Uterus (tissue), 4 donors: ENCODE measurements around the gene CDC37. TPM values are rescaled to one million over a fixed set of nuclear protein-coding genes. Genes with fewer than 3 reads are reported as not detected.

Source experiments
- DNase-seq, 2 donors: peaks; one replicate each; pipeline ENCODE4 v3.0.0-alpha.2; 2019 to 2020
- H3K27ac ChIP-seq, 2 donors: fragments of 200-600 bp; sonication (generic); 1 replicate in 1 of 2; 2 replicates in 1 of 2; pipeline ENCODE4 v1.5.1; 2016 to 2018
- H3K27me3 ChIP-seq, 2 donors: fragments of 200-600 bp; sonication (generic); one replicate each; pipeline ENCODE4 v1.5.1; 2018 to 2019; ENCODE audit warnings: control low read depth in 1 of 2
- H3K36me3 ChIP-seq, 2 donors: fragments of 200-600 bp; sonication (generic); one replicate each; pipeline ENCODE4 v1.5.1; 2019; ENCODE audit warnings: control low read depth in 1 of 2
- H3K4me1 ChIP-seq, 2 donors: fragments of 200-600 bp; sonication (generic); one replicate each; pipeline ENCODE4 v1.5.1; 2018 to 2019; ENCODE audit warnings: control low read depth in 1 of 2
- H3K4me3 ChIP-seq, 2 donors: fragments of 200-600 bp; sonication (generic); 1 replicate in 1 of 2; 2 replicates in 1 of 2; pipeline ENCODE4 v1.5.1; 2018 to 2019; ENCODE audit warnings: mild to moderate bottlenecking in 1 of 2
- H3K9me3 ChIP-seq, 2 donors: fragments of 200-600 bp; sonication (generic); one replicate each; pipeline ENCODE4 v1.5.1; 2019; ENCODE audit warnings: control low read depth in 1 of 2
- CTCF ChIP-seq, 4 experiments: fragments of 200-600 bp in 2 of 4; fragments of 450-650 bp in 2 of 4; sonication (generic) in 2 of 4; IDR thresholded peaks; one replicate each; pipeline ENCODE4 v1.5.1; 2016 to 2019; ENCODE audit warnings: antibody characterized with exemption in 4 of 4, mild to moderate bottlenecking in 2 of 4, moderate library complexity in 1 of 4
- POLR2A ChIP-seq, 2 donors: fragments of 450-650 bp; IDR thresholded peaks; one replicate each; pipeline ENCODE4 v1.6.1; 2016; ENCODE audit warnings: antibody characterized with exemption in 2 of 2, mild to moderate bottlenecking in 1 of 2, moderate library complexity in 1 of 2
- intact Hi-C: fragments of 100-400 bp; cut with DNase I; formaldehyde crosslinking; loops from one replicate; pipeline ENCODE4 v1.15.1; 2023; ENCODE audit warnings: low total_unique reads
- total RNA-seq, 4 donors: library from RNA; depleted of rRNA in 3 of 4; stranded (reverse); fragments of >200 nt in 3 of 4; gene quantifications; one replicate each; pipeline versions ENCODE4 v1.1.0 to v1.2.4, GENCODE V29; 2014 to 2023
- donor health status: DM: yes; HTN: yes; CAD: no.

CDC37 gene
- 100 to 1,000 TPM in 2 of 4 donors, 10 to 100 TPM in 2; 41.5 to 163 (median 129) TPM for total RNA-seq

GRCh38 chr19:10403137-10404021, at the start of gene CDC37:
CDC37 (minus strand) TSS chr19:10403542; CDS start chr19:10403479, 63 bp downstream.
- Histone ChIP-seq H3K4me3 (peak within 1 kb of the TSS; percentile 67 to 95), H3K9me3 (no peaks in the 10 kb centered on the region), H3K27me3 (peaks cover 4 to 10% of the 10 kb centered on the region in 2 donors), H3K36me3 (no peaks in the 10 kb centered on the region), H3K27ac (peak within 1 kb of the TSS; percentile 68), H3K4me1 (peaks cover 0 to 13% of the 10 kb centered on the region in 2 donors)
- peak; percentile 95 to 98 for DNase-seq
- TF ChIP-seq CTCF (IDR thresholded peaks at IDR 0.05) (peak in 1 of 4 experiments; percentile 1), POLR2A (IDR thresholded peaks at IDR 0.05) (peak; percentile 48 to 85)
- intact Hi-C loops = no loop called here

GRCh38 chr19:10450853-10451609, 47.7 kb upstream of the CDC37 start:
- H3K36me3 ChIP-seq = no peaks in the 10 kb centered on the region
- H3K4me3 ChIP-seq = no peak overlapping the region
- H3K4me1 ChIP-seq = no peaks in the 10 kb centered on the region
- no peak for TF ChIP-seq POLR2A (IDR thresholded peaks at IDR 0.05)
- TF ChIP-seq CTCF (IDR thresholded peaks at IDR 0.05) = no peak
- no peak overlapping the region for H3K27ac ChIP-seq
- intact Hi-C loops = no loop called here
- no peak for DNase-seq
- no peaks in the 10 kb centered on the region for H3K27me3 ChIP-seq
- no peaks in the 10 kb centered on the region for H3K9me3 ChIP-seq

GRCh38 chr19:10450191-10450852, 47.0 kb upstream of the CDC37 start:
- no peaks in the 10 kb centered on the region for H3K36me3 ChIP-seq
- no peaks in the 10 kb centered on the region for H3K27me3 ChIP-seq
- H3K9me3 ChIP-seq = no peaks in the 10 kb centered on the region
- no peak for DNase-seq
- H3K27ac ChIP-seq = no peak overlapping the region
- H3K4me3 ChIP-seq = no peak overlapping the region
- intact Hi-C loops = no loop called here
- H3K4me1 ChIP-seq = no peaks in the 10 kb centered on the region
- TF ChIP-seq CTCF (IDR thresholded peaks at IDR 0.05) = no peak
- no peak for TF ChIP-seq POLR2A (IDR thresholded peaks at IDR 0.05)

- Histone ChIP-seq H3K27me3 (no peaks in the 10 kb centered on the region), H3K4me3 (no peak overlapping the region), H3K4me1 (no peaks in the 10 kb centered on the region), H3K9me3 (no peaks in the 10 kb centered on the region), H3K27ac (no peak overlapping the region), H3K36me3 (no peaks in the 10 kb centered on the region)
- no peak for TF ChIP-seq CTCF (IDR thresholded peaks at IDR 0.05)
- TF ChIP-seq POLR2A (IDR thresholded peaks at IDR 0.05) = no peak
- intact Hi-C loops = no loop called here
- no peak for DNase-seq
These were observed 45.7 kb upstream of the CDC37 start for GRCh38 chr19:10449037-10449436.
